T-helper 2 cell treated with Interferon-gamma antibody and Interleukin-4, amounts not matched to agents 100 ng/mL and 5 ng/mL, for 36 hours (primary cell): ENCODE data around the gene SLC9B2. TPM values are rescaled to one million over a fixed set of nuclear protein-coding genes. Genes with fewer than 3 reads are reported as not detected.
"Not testable (repeated sequence)": the region's sequence is repeated elsewhere in the genome, so short reads cannot be mapped to it uniquely, and the experiment has no call there.

Experiments
- intact Hi-C: fragments of 100-400 bp; cut with micrococcal nuclease; formaldehyde crosslinking; loops from one replicate; pipeline ENCODE4 v1.15.1; 2023
- total RNA-seq: library from RNA; stranded (reverse); gene quantifications from 2 replicates; pipeline ENCODE4 v1.2.3, GENCODE V29; 2022

Gene SLC9B2
- total RNA-seq, 1 donor from 2014 or later = 22.9 TPM

GRCh38 chr4:103026868-103027267 is 49.7 kb downstream of the SLC9B2 start:
- intact Hi-C loops = no loop called here

GRCh38 chr4:103024996-103025395 is 51.6 kb downstream of the SLC9B2 start:
- intact Hi-C loops = no loop called here

DNA sequence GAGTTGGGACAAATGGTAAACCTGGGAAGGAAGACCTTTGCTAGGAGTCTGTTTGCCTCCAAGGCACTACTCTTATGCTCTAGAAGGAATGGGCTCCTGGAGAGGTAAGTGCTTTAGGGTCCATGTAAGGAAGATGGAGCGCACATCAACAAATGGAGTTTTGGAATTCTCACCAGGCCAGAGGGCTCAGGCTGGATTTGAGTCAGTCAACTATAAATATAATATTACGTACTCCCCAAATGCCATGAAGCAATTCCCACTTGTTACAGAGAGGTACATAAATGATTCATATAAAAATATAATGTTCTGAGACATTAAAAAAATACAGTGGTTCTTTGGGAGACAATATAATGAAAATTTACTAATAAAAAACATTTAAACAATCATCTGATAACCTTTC is 55.4 kb downstream of the SLC9B2 start:
- intact Hi-C loops = no loop called here

DNA sequence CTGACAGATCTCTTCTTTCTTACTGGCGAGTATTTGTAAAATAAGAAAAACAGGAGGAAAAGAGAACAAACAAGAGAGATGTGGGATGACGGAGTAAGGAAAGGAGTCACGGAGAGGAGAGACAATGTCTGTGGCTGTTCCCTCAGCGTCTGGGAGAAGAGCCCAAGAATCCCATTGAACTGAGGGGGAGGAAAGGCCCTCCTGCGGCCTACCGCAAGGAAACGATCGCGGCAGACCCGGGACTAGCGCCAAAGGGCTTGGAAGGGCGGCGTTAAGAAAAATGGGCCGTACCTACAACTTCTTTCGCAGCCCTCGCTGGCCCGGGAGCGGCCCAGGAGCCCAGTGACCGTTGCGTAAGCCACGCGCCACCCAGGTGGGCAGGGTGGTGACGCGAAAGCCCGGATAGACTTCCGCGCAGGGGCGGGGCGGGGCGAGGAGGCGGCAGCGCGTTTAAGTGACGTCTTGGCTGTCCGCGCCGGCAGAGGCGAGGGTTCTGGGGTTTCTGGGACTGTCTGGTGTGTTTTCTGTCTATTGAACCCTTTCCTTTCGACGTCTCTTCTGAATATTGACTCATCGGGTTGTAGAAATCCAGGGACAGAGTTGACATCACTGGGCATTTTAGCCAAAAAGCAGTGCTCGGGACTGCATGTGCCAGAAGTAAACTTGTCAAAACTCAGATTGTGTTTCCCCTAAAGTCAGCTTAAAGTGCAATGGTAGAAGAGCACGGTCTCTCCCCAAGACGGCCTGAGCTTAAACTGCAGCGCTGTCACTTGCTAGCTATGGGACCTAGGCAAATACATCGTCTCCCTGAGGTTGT is 57.0 kb downstream of the SLC9B2 start, which contains the start of gene SLC9B1:
Gene SLC9B1, minus strand, starts transcription at position 398 of the 817 bp plus-strand sequence. CDS start 27,994 bp downstream, outside the sequence.
- intact Hi-C loops = loop anchor here (1.0 kb wide), 9 partner anchors 57 to 674 kb away; partner anchors contain the start of genes BDH2, CENPE, CISD2 and NFKB1

DNA sequence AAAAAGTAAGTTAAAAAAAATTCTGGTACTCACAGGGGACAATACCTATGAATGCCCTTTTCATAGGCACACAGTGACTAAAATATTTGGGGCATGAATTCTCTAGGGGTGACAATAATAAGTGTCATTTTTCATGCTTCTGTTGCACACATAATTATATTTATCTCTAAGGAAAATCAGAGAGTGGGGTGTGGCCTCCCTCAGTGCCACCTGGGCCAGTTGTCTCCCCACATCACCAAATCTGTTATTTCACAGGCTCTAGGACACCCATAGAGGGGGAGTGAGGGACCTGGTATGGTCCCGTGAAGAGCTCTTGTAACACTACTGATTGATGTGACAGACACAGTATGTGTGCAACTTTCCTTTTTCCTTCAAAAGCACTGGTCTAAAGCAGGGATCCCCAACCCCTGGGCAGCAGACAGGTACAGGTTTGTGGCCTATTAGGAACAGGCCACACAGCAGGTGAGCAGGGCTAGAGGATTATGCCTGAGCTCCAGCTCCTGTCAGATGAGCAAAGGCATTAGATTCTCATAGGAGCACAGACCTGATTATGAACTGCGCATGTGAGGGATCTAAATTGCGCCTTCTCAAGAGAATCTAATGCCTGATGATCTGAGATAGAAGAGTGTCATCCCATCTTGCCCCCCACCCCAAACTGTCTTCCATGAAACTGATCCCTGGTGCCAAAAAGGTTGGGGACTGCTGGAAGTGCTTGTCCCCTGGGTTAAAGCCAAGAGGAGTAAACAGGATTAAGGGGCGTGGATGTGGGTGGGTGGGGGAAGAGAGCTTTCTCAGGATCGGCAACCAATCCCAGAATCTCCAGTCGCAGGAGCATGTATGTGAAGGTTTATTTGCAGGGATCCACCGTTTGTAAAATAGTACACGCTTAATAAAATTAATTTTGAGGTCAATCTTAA is 57.9 kb downstream of the SLC9B2 start:
- intact Hi-C loops = loop anchor here (1.0 kb wide), 9 partner anchors 58 to 673 kb away; partner anchors contain the start of genes BDH2, CENPE, CISD2 and NFKB1

- intact Hi-C loops = no loop called here
Observed at GRCh38 chr4:103012551-103012950, 64.0 kb downstream of the SLC9B2 start.

DNA sequence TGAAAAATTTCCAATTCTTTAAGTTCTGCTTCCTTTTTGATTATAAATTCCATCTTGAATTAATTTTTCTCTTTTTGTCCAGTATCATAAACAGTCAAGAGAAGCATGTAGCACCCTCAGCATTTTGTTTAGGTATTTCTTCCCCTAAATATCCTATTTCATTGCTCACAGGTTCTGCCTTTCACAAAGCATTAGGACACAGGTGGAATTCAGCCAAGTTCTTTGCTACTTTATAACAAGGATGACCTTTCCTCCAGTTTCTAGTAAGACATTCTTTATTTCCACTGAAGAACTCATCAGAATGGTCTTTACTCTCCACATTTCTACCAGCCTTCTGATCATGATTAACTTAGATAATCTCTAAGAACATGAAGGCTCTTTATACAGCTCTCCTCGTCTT is 64.5 kb downstream of the SLC9B2 start:
- intact Hi-C loops = no loop called here

GRCh38 chr4:103011378-103012025 is 65.1 kb downstream of the SLC9B2 start:
- intact Hi-C loops = no loop called here

GRCh38 chr4:103010804-103011203 is 65.8 kb downstream of the SLC9B2 start:
- intact Hi-C loops = no loop called here

- intact Hi-C loops = loop anchor here (1.0 to 2.0 kb wide), 5 partner anchors 140 to 578 kb away; partner anchors contain the start of gene CISD2
Observed at GRCh38 chr4:103008875-103009729, 67.5 kb downstream of the SLC9B2 start.

DNA sequence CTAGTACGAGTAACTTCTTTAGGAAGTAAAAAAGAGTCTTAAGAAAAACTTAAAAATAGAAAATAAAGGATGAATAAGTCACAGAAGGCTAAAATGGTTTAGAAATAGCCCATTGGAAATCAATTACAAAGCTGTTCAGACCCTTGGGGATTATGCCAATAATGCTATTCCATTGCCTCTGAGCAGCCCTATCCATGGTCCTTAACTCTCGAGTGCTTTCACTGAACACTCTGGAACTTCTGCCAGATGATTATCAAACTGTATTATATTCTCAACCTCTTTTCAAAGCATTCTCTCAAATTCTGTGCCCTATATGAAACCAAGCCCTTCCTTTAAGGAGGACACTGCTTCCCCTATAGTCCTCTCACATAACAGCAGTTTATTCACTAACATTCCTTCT is 74.0 kb downstream of the SLC9B2 start:
- intact Hi-C loops = no loop called here

DNA sequence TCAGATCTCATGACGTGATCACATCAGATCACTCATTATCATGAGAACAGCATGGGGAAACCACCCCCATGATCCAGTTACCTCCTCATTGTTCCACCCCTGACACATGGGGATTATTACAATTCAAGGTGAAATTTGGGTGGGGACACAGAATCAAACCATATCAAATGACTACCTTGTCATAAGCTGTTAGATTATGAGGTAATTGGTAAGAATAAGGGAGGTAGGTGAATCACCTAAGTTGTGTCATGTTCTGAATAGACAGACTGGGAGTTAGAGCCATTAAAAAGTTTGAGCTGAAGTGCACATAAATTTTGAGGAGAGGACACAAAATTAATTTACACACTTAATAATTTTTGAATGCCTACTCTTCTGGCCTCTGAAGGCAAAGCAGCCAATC is 81.8 kb downstream of the SLC9B2 start:
- intact Hi-C loops = no loop called here

GRCh38 chr4:102993985-102994384 is 82.6 kb downstream of the SLC9B2 start:
- intact Hi-C loops = not testable (repeated sequence)

GRCh38 chr4:102988429-102989020 is 88.0 kb downstream of the SLC9B2 start:
- intact Hi-C loops = loop anchor here (5.0 to 10.0 kb wide), 3 partner anchors 94 to 161 kb away; partner anchors contain the start of genes CISD2 and UBE2D3

DNA sequence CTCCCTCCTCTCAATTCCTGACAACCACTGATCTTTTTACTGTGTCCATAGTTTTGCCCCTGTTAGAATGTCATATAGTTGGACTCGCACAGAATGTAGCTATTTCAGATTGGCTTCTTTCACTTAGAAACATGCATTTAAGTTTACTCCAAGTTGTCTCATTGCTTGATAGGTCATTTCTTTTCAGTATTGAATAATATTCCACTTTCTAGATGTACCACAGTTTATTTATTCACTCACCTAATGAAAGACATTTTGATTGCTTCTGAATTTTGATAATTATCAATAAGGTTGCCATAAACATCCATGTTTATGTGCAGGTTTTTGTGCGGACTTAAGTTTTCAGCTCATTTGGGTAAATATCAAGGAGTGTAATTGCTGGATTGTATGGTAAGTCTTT is 95.6 kb downstream of the SLC9B2 start:
- intact Hi-C loops = loop anchor here (10.0 kb wide), 1 partner anchor 86 kb away; no protein-coding TSS in a partner anchor

Other genes with a start within 250 kb of the SLC9B2 start
- gene UBE2D3, start 249.2 kb downstream of the SLC9B2 start, total RNA-seq = 389 and 398 TPM in 2 replicates
- gene CISD2, start 207.8 kb downstream of the SLC9B2 start, total RNA-seq = 54.7 and 54.9 TPM in 2 replicates
- 0.48 and 0.61 TPM in 2 replicates for gene SLC9B1, start 57.1 kb downstream of the SLC9B2 start, total RNA-seq
- gene BDH2, start 23.1 kb upstream of the SLC9B2 start, total RNA-seq = 15.8 and 15.9 TPM in 2 replicates
- gene CENPE, start 121.6 kb upstream of the SLC9B2 start, total RNA-seq = 47.6 and 56.2 TPM in 2 replicates